Limb (tissue), 2 donors: ENCODE results near the gene PASK.

ENCODE experiments used
- DNase-seq, 2 donors: peaks; one replicate each; pipeline ENCODE4 v3.0.0-alpha.2; 2016; ENCODE audit errors: extremely low spot score in 2 of 2

Gene PASK

GRCh38 chr2:241126771-241127202, 22.5 kb downstream of the PASK start:
- no peak for DNase-seq

GRCh38 chr2:241126201-241126611, 23.1 kb downstream of the PASK start:
- DNase-seq: no peak

GRCh38 chr2:241125626-241126025, 23.6 kb downstream of the PASK start:
- no peak for DNase-seq

- no peak for DNase-seq
Measured at GRCh38 chr2:241123816-241124536, 25.3 kb downstream of the PASK start.

DNA sequence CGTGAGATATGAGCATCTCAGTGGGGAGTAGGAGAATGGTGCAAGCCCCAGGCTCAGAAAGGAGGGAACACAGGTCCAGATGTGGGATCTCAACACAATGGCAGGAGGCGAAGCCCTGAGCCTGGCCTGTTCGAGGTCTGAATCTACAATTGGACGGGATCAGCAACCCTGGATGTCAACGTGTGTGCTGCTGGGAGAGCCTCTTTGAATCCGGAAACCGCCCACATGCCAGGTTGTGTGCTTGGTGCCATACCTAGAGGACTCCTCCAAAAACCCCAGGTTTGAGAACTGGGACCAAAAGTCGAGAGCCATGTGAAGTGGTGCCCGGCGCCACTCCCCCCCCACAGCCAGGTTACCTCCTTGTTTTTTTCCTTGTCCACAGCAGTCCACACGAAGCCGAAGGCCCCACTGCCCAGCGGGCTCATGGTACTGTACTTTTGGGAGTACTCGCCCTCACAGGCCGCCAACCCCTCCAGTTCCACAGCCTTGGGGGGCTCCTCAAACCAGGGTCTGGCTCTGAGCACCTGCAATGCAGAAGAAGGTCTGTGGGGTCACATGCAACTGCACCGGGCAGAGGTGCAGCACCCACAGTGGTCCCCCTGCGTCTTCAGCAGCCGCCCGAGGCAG, 26.8 kb downstream of the PASK start:
- DNase-seq: no peak

DNA sequence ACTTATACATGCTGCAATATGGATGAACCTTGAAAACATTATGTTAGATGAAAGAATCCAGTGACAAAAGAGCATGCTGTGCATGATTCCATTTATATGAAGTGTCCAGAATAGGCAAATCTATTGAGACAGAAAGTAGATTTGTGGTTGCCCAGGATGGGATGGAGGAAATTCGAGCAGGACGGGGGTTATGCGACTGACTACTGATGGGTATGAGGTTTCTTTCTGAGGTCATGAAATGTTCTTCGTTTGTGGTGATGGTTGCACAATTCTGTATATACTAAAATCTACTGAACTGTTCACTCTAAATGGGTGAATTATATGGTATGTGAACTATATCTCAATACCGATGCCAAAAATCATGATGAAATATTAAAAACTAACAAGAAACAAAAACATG, 28.3 kb downstream of the PASK start:
- no peak for DNase-seq

GRCh38 chr2:241120440-241120839, 28.8 kb downstream of the PASK start:
- no peak for DNase-seq

DNA sequence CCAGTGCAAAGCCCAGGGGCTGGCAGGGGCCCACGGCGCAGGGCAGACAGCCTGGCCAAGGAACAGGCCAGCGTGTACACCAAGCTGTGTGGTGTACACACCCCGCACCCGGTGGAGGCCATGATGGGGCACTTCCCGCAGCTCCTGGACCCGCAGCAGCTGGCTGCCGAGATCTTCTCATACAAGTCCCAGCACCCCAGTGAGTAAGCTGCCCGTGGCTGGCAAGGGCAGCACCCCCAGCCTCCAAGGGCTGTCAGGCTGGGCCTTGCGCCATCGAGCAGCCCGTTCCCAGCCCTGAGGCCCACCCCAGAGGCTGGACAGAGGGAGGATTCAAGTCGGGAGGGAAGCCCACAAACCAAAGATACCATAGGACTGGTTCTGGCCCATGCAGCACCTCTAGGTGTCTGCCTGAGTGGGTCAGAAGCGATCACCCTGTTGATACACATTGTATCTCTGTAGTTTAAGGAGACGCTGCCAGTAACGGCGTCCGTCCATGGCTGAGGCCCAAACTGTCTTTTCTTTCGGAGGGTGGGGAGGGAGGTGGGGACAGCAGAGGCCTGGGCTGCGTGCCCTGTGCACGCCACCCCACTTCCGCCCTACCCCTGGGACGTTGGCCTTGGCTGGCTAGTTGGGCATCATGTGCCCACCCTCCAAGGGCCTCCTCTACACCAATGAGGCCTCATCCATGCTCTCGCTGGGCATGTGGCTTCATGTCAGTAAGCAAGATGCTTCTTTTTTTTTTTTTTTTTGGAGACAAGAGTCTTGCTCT, 30.4 kb downstream of the PASK start:
- DNase-seq: no peak

- no peak for DNase-seq
Measured at GRCh38 chr2:241116606-241117560, 32.4 kb downstream of the PASK start.

DNA sequence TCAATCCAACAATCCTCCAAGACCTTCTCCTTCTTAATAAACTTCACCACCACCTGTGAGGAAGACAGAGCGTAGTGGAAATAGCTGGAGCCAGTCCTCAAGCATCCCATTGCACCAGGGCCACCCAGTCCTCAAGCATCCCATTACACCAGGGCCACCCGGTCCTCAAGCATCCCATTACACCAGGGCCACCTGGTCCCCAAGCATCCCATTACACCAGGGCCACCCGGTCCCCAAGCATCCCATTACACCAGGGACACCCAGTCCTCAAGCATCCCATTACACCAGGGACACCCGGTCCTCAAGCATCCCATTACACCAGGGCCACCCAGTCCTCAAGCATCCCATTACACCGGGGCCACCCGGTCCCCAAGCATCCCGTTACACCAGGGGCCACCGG, 33.9 kb downstream of the PASK start:
- DNase-seq: no peak

DNA sequence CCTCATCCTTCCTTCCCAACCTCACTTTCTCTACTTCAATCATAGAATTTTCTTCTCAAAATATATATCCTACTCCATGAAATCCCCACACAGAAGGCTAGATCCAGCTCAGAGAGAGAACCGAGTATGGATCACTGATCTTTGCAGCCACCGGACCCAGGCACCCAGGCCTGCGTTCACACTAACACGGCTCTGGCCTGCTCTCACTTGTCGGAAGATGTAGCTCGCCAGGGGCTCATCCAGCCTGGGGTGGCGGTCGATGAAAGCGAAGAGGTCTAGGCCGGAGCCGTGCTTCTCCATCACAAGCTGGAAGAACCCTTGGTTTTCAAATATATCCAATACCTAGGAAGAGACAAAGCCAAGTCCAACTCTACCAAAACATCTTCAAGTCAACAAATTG, 34.4 kb downstream of the PASK start:
- no peak for DNase-seq

DNA sequence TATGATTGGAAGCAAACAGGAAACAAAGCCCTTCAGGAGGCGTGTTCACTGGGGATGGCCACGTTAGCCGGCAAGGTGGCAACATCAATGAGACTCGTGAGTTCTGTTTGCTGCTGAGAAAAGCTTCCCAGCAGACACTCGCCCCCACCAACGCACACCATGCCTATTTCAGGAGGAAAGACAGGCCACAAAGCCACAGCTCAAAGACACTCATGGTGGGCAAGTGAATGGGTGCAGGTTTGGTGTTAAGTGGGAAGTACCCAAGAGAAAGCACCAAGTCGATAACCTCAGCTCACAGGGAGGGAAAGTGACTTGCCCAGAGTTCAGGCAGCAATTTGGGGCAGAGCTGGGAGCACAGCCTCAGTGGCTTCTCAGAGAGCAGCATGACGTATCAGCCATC, 36.7 kb downstream of the PASK start:
- no peak for DNase-seq

DNA sequence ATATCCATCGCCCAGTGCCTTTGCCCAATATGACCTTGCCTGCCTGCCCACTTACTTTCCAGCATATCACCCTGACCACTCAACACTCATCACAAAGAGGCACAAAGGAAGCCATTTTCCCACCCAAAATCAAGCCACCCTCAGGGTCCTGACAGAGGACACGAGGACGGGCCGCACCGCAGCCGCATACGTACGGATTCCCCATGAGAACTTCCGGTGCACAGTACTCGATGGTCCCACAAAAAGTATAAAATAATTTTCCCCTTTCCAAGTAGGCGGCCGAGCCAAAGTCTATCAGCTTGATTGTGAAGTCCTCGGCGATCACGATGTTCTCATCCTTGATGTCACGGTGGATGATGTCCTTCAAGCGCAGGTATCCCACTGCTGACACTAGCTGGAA, 37.2 kb downstream of the PASK start:
- no peak for DNase-seq

GRCh38 chr2:241111440-241111805, 37.8 kb downstream of the PASK start:
- no peak for DNase-seq

DNA sequence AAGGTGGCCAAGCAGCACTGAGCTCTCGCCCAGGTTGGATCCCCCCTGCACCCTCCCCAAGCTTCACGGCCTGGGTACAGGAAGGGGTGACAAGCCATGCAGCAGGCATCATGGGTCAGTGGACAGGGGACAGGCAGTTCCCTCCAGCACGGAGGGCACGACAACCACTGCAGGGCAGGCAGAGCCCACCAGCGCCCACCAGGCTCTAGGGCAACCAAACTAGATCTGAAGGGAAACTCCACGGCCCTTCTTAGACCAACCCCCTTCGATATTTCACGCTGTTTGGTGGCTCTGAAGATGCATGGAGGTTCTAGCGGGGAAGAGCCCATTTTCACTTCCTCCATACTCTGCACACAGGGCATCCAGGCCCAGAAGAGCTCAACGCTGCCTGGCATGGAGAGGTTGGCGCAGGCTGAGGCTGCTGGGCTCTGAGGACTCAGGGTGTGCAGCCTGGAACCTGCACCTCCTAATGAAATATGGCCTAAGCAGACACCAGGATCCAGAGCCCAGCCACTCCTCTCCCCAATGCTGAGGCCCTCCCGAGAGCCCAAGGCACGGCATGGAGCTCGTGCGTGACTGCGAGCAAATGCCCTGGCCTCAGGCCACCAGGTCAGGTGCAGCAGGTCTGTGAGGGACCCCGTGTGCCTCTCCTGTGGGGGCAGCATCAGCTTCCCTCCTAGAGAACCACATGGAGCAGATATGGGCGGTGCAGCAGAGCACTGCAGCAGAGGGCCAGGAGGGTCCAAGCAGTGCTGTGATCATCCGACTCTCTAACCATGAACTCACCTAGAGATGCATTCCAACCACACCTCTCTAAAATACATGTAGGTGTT, 38.4 kb downstream of the PASK start:
- DNase-seq: no peak

DNA sequence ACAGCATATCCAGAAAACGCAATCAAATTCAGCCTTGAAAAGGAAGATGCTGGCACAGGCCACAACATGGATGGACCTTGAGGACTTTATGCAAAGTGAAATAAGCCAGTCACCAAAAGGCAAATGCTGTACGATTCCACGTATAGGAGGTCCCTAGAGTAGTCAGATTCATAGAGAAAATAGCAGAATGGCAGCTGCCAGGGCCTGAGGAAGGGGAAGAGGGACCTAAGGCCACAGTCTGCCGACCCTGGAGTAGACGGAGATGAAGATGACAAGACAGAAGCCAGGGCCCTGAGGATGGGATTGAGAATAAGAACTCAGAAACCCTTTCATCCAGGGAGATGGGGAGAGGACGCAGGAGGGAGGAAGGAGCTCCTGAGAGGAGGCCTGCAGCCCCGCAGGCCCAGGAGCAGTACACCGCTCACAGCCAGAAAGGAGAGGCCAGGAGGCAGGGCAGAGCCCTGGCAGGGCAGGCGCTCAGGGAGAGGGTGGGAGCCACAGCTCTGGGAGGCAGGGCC, 39.1 kb downstream of the PASK start:
- no peak for DNase-seq

GRCh38 chr2:241109210-241110088, 39.8 kb downstream of the PASK start:
- DNase-seq: no peak

DNA sequence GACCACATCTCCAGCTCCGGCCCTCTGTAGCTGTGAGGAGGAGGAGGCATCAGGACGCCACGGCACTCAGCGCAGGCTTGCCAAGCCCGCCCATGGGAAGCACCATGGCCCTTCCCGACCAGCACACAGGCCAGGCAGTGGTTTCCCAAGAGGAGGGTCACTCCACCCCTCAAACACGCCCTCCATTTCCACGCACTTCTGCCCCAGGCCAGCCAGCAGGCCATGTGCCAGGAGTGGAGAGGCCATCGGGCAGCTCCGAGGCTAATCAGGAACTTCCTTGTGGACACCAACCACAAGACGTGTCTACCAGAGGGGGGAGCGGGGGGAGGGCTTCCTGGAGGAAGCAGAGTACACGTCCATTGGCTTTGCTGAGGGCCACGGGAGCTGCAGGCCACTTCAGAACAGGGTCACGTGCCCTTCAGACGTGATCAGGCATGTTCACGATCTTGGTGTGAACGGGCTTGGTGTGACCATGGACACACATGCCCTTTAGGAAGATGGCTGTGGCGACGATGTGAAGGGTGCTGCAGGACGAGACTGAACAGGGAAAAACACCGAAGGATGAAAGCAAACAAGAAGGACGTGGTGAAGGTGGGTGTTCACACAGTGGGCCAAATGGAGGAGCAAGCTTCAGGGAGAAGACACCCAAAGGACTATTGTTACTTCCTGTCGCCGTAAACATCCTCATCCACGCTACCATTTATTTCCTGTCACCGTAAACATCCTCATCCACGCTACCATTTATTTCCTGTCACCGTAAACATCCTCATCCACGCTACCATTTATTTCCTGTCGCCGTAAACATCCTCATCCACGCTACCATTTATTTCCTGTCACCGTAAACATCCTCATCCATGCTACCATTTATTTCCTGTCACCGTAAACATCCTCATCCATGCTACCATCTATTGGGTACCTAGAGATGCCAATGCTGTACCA, 40.7 kb downstream of the PASK start:
- peak in 1 of 2 donors; percentile 17 for DNase-seq
